Loucy (cell line): Measurements from ENCODE around the gene CIDEB.

ENCODE experiments used
- EZH2phosphoT487 ChIP-seq: fragments of 200-600 bp; IDR thresholded peaks from 2 replicates; pipeline ENCODE4 v1.6.1; 2018; ENCODE audit warnings: antibody characterized with exemption, mild to moderate bottlenecking, moderate library complexity, borderline replicate concordance
- TF ChIP-seq, protein P1 (sequence below): fragments of 200-600 bp; sonication (generic); conservative IDR thresholded peaks from 2 replicates; pipeline ENCODE4 v1.5.1; 2014; ENCODE audit warnings: mild to moderate bottlenecking, antibody characterized with exemption, low read length

DNA sequence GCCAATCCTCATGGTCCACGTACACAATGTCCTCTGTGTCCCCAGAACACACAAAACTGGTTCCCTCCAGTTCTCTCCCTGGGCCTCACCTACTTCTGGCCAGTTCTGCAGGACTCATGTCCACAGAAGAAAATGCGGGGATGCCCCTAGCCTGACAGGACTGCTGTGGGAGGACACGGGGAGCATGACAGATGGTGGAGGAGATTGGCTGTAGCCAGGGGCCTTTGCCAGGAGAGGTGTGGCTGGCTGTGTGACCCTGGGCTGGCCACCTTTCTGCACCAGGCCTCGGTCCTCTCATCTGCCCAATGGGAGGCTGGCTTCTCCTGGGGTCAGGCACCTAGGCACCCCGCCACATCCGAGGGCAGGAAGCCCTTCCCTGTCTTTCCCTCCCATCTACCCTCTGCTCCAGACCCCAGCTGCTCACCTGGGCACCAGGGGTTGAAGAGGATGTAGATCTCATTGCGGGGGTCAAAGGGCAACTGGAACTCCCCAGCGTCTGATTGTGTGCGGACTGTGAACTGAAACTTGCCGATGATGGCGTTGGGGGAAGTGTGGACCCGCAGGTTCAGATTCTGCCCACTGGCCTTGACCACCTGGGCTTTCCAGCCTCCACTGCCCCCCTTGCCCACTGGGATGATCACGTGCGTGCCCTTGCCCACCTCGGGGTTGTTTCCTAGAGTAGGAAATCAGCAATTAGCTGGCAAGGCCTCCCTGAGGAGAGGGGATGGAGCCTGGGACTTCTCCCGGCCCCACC lies 47.6 kb downstream of the CIDEB start:
- TF ChIP-seq, protein P1, sequence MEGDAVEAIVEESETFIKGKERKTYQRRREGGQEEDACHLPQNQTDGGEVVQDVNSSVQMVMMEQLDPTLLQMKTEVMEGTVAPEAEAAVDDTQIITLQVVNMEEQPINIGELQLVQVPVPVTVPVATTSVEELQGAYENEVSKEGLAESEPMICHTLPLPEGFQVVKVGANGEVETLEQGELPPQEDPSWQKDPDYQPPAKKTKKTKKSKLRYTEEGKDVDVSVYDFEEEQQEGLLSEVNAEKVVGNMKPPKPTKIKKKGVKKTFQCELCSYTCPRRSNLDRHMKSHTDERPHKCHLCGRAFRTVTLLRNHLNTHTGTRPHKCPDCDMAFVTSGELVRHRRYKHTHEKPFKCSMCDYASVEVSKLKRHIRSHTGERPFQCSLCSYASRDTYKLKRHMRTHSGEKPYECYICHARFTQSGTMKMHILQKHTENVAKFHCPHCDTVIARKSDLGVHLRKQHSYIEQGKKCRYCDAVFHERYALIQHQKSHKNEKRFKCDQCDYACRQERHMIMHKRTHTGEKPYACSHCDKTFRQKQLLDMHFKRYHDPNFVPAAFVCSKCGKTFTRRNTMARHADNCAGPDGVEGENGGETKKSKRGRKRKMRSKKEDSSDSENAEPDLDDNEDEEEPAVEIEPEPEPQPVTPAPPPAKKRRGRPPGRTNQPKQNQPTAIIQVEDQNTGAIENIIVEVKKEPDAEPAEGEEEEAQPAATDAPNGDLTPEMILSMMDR: no peak
- TF ChIP-seq EZH2phosphoT487: no peak
